Common myeloid progenitor, CD34-positive (primary cell): ENCODE data around the gene KIRREL3.
A peak's percentile ranks its signal among the peaks of the same experiment; 100 is the strongest.

ENCODE experiments used
- CTCF ChIA-PET: fragments of 350-600 bp; sonication (Branson Sonifier 250); formaldehyde crosslinking; loops from one replicate; lab custom pipeline; 2021; ENCODE audit warnings: antibody characterized with exemption; lab: Charles Lee
- POLR2A ChIA-PET: fragments of 350-600 bp; sonication (Branson Sonifier 250); formaldehyde crosslinking; loops from one replicate; lab custom pipeline; 2021; ENCODE audit warnings: antibody characterized with exemption; lab: Charles Lee
- DNase-seq, 3 donors: peaks; one replicate each; pipeline versions ENCODE4 v3.0.0 to v3.0.0-alpha.2; 2013
- H3K27ac ChIP-seq, 2 experiments: 1 replicate in 1 of 2; 2 replicates in 1 of 2; pipeline ENCODE4 v1.7.0; 2013; ENCODE audit warnings: inconsistent platforms in 2 of 2, low read length in 2 of 2, mild to moderate bottlenecking in 2 of 2, low read depth in 1 of 2, moderate library complexity in 1 of 2; ENCODE audit not compliant: severe bottlenecking in 2 of 2, insufficient read depth in 1 of 2, poor library complexity in 1 of 2
- H3K27me3 ChIP-seq, 5 experiments: replicated peaks in 2 of 5; 1 replicate in 3 of 5; 2 replicates in 2 of 5; pipeline versions ENCODE4 v1.6.1 to v1.7.0; 2013; ENCODE audit warnings: low read length in 4 of 5, mild to moderate bottlenecking in 2 of 5, moderate library complexity in 2 of 5, inconsistent platforms in 1 of 5; ENCODE audit not compliant: insufficient read depth in 5 of 5, control insufficient read depth in 4 of 5
- H3K36me3 ChIP-seq, 4 experiments: 1 replicate in 2 of 4; 2 replicates in 2 of 4; pipeline versions ENCODE4 v1.6.1 to v1.7.0; 2013; ENCODE audit warnings: low read length in 3 of 4, control low read depth in 1 of 4, mild to moderate bottlenecking in 1 of 4; ENCODE audit not compliant: control insufficient read depth in 4 of 4, insufficient read depth in 4 of 4
- H3K4me1 ChIP-seq, 4 experiments: 1 replicate in 3 of 4; 2 replicates in 1 of 4; pipeline versions ENCODE4 v1.6.1 to v1.7.1; 2013; ENCODE audit warnings: low read length in 3 of 4, mild to moderate bottlenecking in 3 of 4, control low read depth in 1 of 4, inconsistent platforms in 1 of 4, moderate library complexity in 1 of 4; ENCODE audit not compliant: control insufficient read depth in 4 of 4, insufficient read depth in 4 of 4; ENCODE audit errors: control extremely low read depth in 1 of 4
- H3K4me3 ChIP-seq, 7 experiments: 1 replicate in 4 of 7; 2 replicates in 3 of 7; pipeline versions ENCODE4 v1.5.1 to v1.7.0; 2013; ENCODE audit warnings: mild to moderate bottlenecking in 7 of 7, low read length in 6 of 7, moderate library complexity in 6 of 7, inconsistent platforms in 2 of 7, low read depth in 2 of 7, control low read depth in 1 of 7; ENCODE audit not compliant: insufficient read depth in 4 of 7, control insufficient read depth in 1 of 7; ENCODE audit errors: extremely low read depth in 1 of 7
- H3K9me3 ChIP-seq, 5 experiments: 1 replicate in 4 of 5; 2 replicates in 1 of 5; pipeline versions ENCODE4 v1.6.1 to v1.7.1; 2013; ENCODE audit warnings: low read length in 4 of 5, mild to moderate bottlenecking in 2 of 5, inconsistent platforms in 1 of 5, low read depth in 1 of 5, moderate library complexity in 1 of 5; ENCODE audit not compliant: control insufficient read depth in 4 of 5, insufficient read depth in 2 of 5; ENCODE audit errors: control extremely low read depth in 1 of 5
- WGBS: methylation state at CpG from one replicate; pipeline ENCODE4 v1.1.5; 2013; ENCODE audit not compliant: insufficient coverage; 5-methylcytosine and 5-hydroxymethylcytosine counted together

KIRREL3 gene

DNA sequence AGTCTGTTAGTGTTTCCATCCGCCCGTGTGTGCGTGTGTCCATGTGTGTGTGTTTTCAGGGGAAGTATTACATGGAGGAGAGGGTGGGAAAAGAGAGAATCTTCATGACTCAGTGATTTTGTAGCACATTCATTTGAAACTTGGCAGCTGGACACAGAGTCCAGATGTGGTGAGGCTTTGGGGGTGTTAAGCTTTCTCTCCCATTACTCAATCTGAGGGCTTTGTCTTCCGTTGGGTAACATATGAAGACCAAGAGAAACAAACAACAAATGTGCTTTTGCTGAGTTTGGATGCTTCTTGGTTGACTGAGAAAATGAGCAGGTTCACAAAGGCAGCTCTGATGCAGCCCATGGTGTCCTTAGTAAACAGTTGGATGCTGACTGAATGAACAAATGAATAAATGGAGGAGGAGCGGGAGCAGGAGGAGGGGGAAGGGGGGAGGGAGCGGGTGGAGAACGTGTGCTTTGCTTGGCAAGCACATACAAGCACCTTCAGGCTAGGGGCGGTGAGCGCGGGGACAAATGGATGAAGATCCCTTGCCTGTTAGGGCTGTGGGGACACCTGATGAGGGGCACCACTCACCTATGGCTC lies 540.8 kb downstream of the KIRREL3 start:
- POLR2A ChIA-PET: no interaction called here
- WGBS: 96% methylated on average over 8 of the region's 10 CpGs
- Histone ChIP-seq H3K36me3 (no peaks in the 10 kb centered on the region), H3K4me1 (peaks cover 0 to 28% (median 7%) of the 10 kb centered on the region in 4 experiments), H3K9me3 (no peaks in the 10 kb centered on the region), H3K27me3 (no peaks in the 10 kb centered on the region), H3K4me3 (no peak overlapping the region), H3K27ac (no peak overlapping the region)
- CTCF ChIA-PET: interaction anchor here (1.0 to 2.4 kb wide), 5 partner anchors 9 to 21 kb away, joined by 3 to 8 read pairs (median 4); no protein-coding TSS in a partner anchor
- DNase-seq: no peak

DNA sequence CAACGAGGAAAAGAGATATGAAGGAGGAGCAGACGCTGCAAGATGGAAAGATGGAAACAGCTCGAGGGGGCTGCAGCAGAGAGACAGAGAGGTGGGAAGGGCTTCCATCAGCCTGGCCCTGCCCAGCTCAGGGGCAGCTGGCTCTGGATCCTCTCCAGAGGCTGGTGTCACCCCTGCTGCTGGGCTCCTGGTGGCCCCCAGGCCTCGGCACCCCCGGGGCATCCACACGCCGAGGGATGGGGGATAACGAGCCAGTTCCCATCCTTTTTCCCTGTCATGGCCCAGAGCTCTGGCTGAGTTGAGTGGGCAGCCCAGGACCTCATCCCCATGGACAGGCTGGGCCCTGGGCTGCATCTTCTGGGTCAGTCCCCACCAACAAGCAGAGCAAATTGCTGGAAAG lies 542.8 kb downstream of the KIRREL3 start:
- ChIA-PET CTCF (interaction anchor here (2.1 to 2.4 kb wide), 2 partner anchors 10 to 18 kb away, joined by 4 to 8 read pairs; no protein-coding TSS in a partner anchor), POLR2A (no interaction called here)
- Histone ChIP-seq H3K4me1 (peaks cover 0 to 14% (median 2%) of the 10 kb centered on the region in 4 experiments), H3K36me3 (no peaks in the 10 kb centered on the region), H3K4me3 (no peak overlapping the region), H3K9me3 (no peaks in the 10 kb centered on the region), H3K27ac (no peak overlapping the region), H3K27me3 (no peaks in the 10 kb centered on the region)
- DNase-seq: no peak
- 98% methylated on average over 6 of the region's 8 CpGs for WGBS

DNA sequence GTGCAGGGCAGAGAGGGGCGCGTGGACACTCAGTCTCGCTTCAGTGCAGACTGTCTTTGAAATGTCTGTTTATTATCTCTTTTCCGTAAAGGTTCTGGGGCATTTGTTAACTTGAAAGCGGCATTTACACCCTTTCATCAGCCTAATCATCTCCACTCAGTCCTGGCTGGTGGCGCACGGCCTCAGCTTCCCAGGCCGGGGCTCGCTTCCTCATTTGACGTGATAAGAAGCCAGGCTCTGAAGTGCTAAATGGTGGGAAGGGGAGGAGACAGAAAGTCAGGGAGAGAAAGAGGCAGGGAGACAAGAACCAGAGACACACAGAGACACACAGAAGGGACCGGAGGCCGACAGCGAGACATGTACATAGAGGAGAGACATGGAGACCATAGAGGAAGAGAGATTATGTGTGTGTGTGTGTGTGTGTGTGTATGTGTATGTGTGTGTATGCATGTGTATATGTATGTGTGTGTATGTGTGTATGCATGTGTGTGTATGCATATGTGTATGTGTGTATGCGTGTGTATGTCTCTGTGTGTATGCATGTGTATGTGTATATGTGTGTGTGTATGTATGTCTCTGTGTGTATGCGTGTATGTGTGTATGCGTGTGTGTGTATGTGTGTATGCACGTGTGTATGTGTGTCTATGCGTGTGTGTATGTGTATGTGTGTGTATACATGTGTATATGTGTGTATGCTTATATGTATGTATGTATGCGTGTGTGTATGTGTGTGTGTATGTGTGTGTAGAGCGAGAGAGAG lies 543.6 kb downstream of the KIRREL3 start:
- Histone ChIP-seq H3K27me3 (no peaks in the 10 kb centered on the region), H3K4me3 (no peak overlapping the region), H3K9me3 (no peaks in the 10 kb centered on the region), H3K27ac (no peak overlapping the region), H3K36me3 (no peaks in the 10 kb centered on the region), H3K4me1 (peaks cover 0 to 18% (median 2%) of the 10 kb centered on the region in 4 experiments)
- CTCF ChIA-PET: no interaction called here
- 77% methylated on average over 14 of the region's 20 CpGs for WGBS
- DNase-seq: peak in 1 of 3 donors; percentile 45
- POLR2A ChIA-PET: no interaction called here

DNA sequence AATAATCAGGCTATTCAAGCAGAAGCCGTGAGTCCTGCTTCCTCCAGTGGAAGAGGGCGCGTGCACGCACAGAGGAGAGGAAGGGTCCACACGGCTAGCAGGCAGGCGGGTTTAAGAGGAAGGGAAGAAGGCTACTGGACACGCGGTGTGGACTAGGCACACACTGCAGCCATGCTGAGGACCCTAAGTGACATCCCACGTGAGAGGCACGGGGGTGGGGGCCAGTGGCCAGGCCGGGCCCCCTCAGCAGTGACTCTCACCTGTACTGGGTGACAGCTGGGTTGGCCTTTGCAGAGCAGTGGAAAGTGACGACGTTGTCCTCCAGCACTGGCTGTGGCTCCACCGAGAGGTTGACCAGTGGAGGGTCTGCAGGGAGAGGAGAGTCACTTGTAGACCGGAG lies 544.5 kb downstream of the KIRREL3 start:
- CTCF ChIA-PET: interaction anchor here (0.6 kb wide), 1 partner anchor 8 kb away, joined by 3 read pairs; no protein-coding TSS in a partner anchor
- POLR2A ChIA-PET: no interaction called here
- peaks cover 0 to 18% (median 2%) of the 10 kb centered on the region in 4 experiments for H3K4me1 ChIP-seq
- no peak overlapping the region for H3K27ac ChIP-seq
- 96% methylated on average over 13 of the region's 15 CpGs for WGBS
- no peaks in the 10 kb centered on the region for H3K36me3 ChIP-seq
- H3K27me3 ChIP-seq: no peaks in the 10 kb centered on the region
- no peaks in the 10 kb centered on the region for H3K9me3 ChIP-seq
- no peak for DNase-seq
- no peak overlapping the region for H3K4me3 ChIP-seq

DNA sequence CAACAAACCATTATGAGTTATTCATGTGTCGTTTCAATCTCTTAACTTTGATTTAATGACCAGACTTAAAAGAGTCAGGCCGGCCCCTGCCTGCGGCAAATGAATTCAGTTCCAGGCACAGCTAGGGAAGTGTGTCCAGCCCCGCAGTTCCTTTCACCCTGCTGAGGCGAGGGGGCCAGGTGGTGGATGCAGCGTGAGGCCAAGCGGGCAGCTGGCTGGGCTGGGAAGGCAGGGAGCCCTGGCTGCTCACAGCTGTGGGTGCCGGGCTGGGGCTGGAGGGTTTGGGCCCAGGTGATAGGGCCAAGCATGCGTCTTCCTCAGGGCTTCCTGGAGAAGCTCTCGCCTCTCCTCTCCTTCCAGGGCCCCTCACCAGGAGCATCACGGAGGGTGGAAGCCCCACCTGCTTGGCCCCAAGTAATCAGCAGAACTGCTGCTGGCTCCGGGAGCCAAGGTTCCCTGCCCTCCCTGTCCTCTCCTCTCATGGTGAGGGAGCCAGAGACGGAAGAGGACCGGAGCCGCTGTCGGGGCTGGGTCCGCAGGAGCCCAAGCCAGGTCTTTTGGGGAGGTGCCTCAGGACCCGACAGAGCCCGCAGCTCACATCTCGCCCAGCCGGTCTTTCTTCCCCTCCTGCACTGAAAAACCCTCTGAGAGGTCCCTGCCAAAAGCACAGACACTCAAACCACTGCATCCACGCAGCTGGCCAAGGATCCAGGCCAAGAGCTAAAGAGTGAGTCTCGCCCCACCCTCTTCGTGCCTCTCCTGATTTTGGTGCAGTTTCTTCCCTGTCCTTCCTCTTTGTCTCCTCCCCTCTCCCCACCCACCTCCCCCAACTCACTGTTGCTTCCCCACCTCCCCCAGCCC lies 548.1 kb downstream of the KIRREL3 start:
- POLR2A ChIA-PET: no interaction called here
- Histone ChIP-seq H3K27me3 (no peaks in the 10 kb centered on the region), H3K9me3 (no peaks in the 10 kb centered on the region), H3K4me3 (no peak overlapping the region), H3K36me3 (no peaks in the 10 kb centered on the region), H3K4me1 (peaks cover 0 to 16% (median 2%) of the 10 kb centered on the region in 4 experiments), H3K27ac (no peak overlapping the region)
- WGBS: 83% methylated on average over 18 of the region's 24 CpGs
- CTCF ChIA-PET: interaction anchor here (1.0 to 2.9 kb wide), 4 partner anchors 9 to 28 kb away, joined by 3 to 17 read pairs (median 6); no protein-coding TSS in a partner anchor
- DNase-seq: no peak

DNA sequence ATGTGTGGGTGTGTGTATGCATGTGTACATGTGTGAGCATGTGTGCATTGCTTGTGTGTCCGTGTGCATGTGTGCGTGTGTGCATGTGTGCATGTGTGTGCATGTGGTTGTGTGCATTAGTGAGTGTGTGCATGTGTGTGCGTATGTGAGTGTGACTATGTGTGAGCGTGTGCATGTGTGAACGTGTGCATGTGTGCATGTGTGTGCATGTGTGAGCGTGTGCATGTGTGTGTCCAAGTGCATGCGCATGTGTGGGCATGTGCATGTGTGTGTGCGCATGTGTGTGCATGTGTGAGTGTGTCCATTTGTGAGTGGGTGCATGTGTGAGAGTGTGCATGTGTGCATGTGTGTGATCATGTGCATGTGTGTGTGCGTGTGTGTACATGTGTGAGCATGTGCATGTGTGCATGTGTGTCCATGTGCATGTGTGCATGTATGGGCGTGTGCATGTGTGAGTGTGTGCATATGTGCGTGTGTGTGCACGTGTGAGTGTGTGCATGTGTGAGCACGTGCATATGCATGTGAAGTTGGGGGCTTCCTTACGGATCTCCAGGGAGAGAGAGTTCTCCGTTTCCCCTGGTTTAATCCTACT lies 549.3 kb downstream of the KIRREL3 start:
- POLR2A ChIA-PET: interaction anchor here (0.6 kb wide), 1 partner anchor 11 kb away, joined by 3 read pairs; no protein-coding TSS in a partner anchor
- Histone ChIP-seq H3K4me3 (no peak overlapping the region), H3K9me3 (no peaks in the 10 kb centered on the region), H3K27ac (no peak overlapping the region), H3K4me1 (peaks cover 0 to 6% (median 0%) of the 10 kb centered on the region in 4 experiments), H3K27me3 (no peaks in the 10 kb centered on the region), H3K36me3 (no peaks in the 10 kb centered on the region)
- no peak for DNase-seq
- WGBS: 89% methylated on average over 11 of the region's 15 CpGs
- CTCF ChIA-PET: interaction anchor here (1.3 to 2.9 kb wide), 3 partner anchors 9 to 29 kb away, joined by 6 to 17 read pairs (median 6); no protein-coding TSS in a partner anchor
